WERI-Rb-1 (cell line): ENCODE data around the gene GOLGA8B.
"Not testable (repeated sequence)": the region's sequence is repeated elsewhere in the genome, so short reads cannot be mapped to it uniquely, and the experiment has no call there.

Source experiments
- DNase-seq: peaks from one replicate; pipeline ENCODE4 v3.0.0-alpha.2; 2020
- H3K27ac ChIP-seq: fragments of 250-450 bp; sonication (Bioruptor Pico); 2 replicates; pipeline ENCODE4 v1.5.1; 2020; ENCODE audit warnings: mild to moderate bottlenecking, moderate library complexity
- H3K27me3 ChIP-seq: fragments of 250-450 bp; sonication (Bioruptor Pico); 2 replicates; pipeline ENCODE4 v1.5.1; 2021; ENCODE audit warnings: mild to moderate bottlenecking, low read depth, moderate library complexity; ENCODE audit not compliant: insufficient read depth, severe bottlenecking
- H3K36me3 ChIP-seq: fragments of 250-450 bp; sonication (Bioruptor Pico); 2 replicates; pipeline ENCODE4 v1.5.1; 2020; ENCODE audit warnings: mild to moderate bottlenecking, moderate library complexity
- H3K4me3 ChIP-seq: 2 replicates; pipeline ENCODE4 v1.5.1; 2011; ENCODE audit warnings: low read depth, mild to moderate bottlenecking, control low read depth, low read length
- H3K9me3 ChIP-seq: fragments of 250-450 bp; sonication (Bioruptor Pico); 2 replicates; pipeline ENCODE4 v1.5.1; 2021; ENCODE audit warnings: mild to moderate bottlenecking, moderate library complexity; ENCODE audit not compliant: severe bottlenecking
- TF ChIP-seq, protein P1 (sequence below): IDR thresholded peaks from 2 replicates; pipeline ENCODE4 v1.5.1; 2011; ENCODE audit warnings: low read depth, mild to moderate bottlenecking, control low read depth, inconsistent platforms, low read length

The GOLGA8B gene

GRCh38 chr15:34591306-34591705 is 7.9 kb upstream of the GOLGA8B start:
- Histone ChIP-seq H3K4me3 (no peak overlapping the region), H3K36me3 (no peaks in the 10 kb centered on the region), H3K9me3 (no peaks in the 10 kb centered on the region), H3K27me3 (no peaks in the 10 kb centered on the region), H3K27ac (no peak overlapping the region)
- TF ChIP-seq, protein P1, sequence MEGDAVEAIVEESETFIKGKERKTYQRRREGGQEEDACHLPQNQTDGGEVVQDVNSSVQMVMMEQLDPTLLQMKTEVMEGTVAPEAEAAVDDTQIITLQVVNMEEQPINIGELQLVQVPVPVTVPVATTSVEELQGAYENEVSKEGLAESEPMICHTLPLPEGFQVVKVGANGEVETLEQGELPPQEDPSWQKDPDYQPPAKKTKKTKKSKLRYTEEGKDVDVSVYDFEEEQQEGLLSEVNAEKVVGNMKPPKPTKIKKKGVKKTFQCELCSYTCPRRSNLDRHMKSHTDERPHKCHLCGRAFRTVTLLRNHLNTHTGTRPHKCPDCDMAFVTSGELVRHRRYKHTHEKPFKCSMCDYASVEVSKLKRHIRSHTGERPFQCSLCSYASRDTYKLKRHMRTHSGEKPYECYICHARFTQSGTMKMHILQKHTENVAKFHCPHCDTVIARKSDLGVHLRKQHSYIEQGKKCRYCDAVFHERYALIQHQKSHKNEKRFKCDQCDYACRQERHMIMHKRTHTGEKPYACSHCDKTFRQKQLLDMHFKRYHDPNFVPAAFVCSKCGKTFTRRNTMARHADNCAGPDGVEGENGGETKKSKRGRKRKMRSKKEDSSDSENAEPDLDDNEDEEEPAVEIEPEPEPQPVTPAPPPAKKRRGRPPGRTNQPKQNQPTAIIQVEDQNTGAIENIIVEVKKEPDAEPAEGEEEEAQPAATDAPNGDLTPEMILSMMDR: no peak
- DNase-seq: peak; percentile 34

GRCh38 chr15:34588046-34588674 is 4.7 kb upstream of the GOLGA8B start:
- no peaks in the 10 kb centered on the region for H3K36me3 ChIP-seq
- peak; percentile 87 for DNase-seq
- TF ChIP-seq, protein P1: peak; percentile 63
- H3K9me3 ChIP-seq: no peaks in the 10 kb centered on the region
- H3K27ac ChIP-seq: peak overlapping the region; percentile 66
- peak overlapping the region; percentile 50 for H3K4me3 ChIP-seq
- H3K27me3 ChIP-seq: no peaks in the 10 kb centered on the region

DNA sequence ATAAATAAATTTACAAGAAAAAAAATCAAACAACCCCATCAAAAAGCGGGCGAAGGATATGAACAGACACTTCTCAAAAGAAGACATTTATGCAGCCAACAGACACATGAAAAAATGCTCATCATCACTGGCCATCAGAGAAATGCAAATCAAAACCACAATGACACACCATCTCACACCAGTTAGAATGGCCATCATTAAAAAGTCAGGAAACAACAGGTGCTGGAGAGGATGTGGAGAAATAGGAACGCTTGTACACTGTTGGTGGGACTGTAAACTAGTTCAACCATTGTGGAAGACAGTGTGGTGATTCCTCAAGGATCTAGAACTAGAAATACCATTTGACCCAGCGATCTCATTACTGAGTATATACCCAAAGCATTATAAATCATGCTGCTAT is 2.5 kb upstream of the GOLGA8B start:
- not testable (repeated sequence) for H3K4me3 ChIP-seq, H3K27ac ChIP-seq, H3K27me3 ChIP-seq, H3K36me3 ChIP-seq, H3K9me3 ChIP-seq, DNase-seq

GRCh38 chr15:34584996-34585395 is 1.5 kb upstream of the GOLGA8B start:
- H3K9me3 ChIP-seq: no peaks in the 10 kb centered on the region
- DNase-seq: peak; percentile 49
- no peaks in the 10 kb centered on the region for H3K36me3 ChIP-seq
- no peak overlapping the region; the same call in 1 of the 2 replicates for H3K27ac ChIP-seq
- no peaks in the 10 kb centered on the region for H3K27me3 ChIP-seq
- H3K4me3 ChIP-seq: no peak overlapping the region; the same call in 1 of the 2 replicates
- TF ChIP-seq, protein P1: no peak

GRCh38 chr15:34584330-34584668 is 848 bp upstream of the GOLGA8B start:
- H3K27me3 ChIP-seq: no peaks in the 10 kb centered on the region
- TF ChIP-seq, protein P1: no peak
- H3K4me3 ChIP-seq: peak overlapping the region; percentile 96
- H3K36me3 ChIP-seq: no peaks in the 10 kb centered on the region
- peak; percentile 18 for DNase-seq
- H3K27ac ChIP-seq: peak overlapping the region; percentile 77
- no peaks in the 10 kb centered on the region for H3K9me3 ChIP-seq

GRCh38 chr15:34582461-34583371 is 735 bp downstream of the GOLGA8B start:
- no peaks in the 10 kb centered on the region for H3K9me3 ChIP-seq
- TF ChIP-seq, protein P1: no peak
- H3K4me3 ChIP-seq: peak overlapping the region; percentile 96
- H3K36me3 ChIP-seq: no peaks in the 10 kb centered on the region
- no peaks in the 10 kb centered on the region for H3K27me3 ChIP-seq
- H3K27ac ChIP-seq: peak overlapping the region; percentile 54
- peak; percentile 33 for DNase-seq

- H3K4me3 ChIP-seq: peak overlapping the region; percentile 96
- not testable (repeated sequence) for H3K36me3 ChIP-seq, H3K27ac ChIP-seq, DNase-seq, H3K27me3 ChIP-seq, H3K9me3 ChIP-seq
Observed at GRCh38 chr15:34581687-34582460, 1.6 kb downstream of the GOLGA8B start.
